GM23248 (cell line): ENCODE measurements around the gene EHMT1. TPM values are rescaled to one million over a fixed set of nuclear protein-coding genes. Genes with fewer than 3 reads are reported as not detected.

ENCODE experiments used
- DNase-seq: peaks from one replicate; pipeline ENCODE4 v3.0.0-alpha.2; 2015
- H2AFZ ChIP-seq: fragments of 200-600 bp; sonication (generic); 2 replicates; pipeline ENCODE4 v1.6.1; 2016; ENCODE audit warnings: antibody characterized with exemption
- H3F3A ChIP-seq: fragments of 200-600 bp; sonication (generic); 2 replicates; pipeline ENCODE4 v1.6.1; 2016; ENCODE audit warnings: mild to moderate bottlenecking, antibody characterized with exemption, mixed run types; ENCODE audit not compliant: insufficient read depth
- H3K27ac ChIP-seq: fragments of 200-600 bp; sonication (generic); 2 replicates; pipeline ENCODE4 v1.5.1; 2016; ENCODE audit warnings: mild to moderate bottlenecking
- H3K27me3 ChIP-seq: fragments of 200-600 bp; sonication (generic); replicated peaks from 2 replicates; pipeline ENCODE4 v1.6.1; 2016; ENCODE audit warnings: mild to moderate bottlenecking; ENCODE audit not compliant: insufficient read depth
- H3K36me3 ChIP-seq: fragments of 200-600 bp; sonication (generic); 2 replicates; pipeline ENCODE4 v1.6.1; 2016; ENCODE audit warnings: low read depth, mild to moderate bottlenecking
- H3K4me1 ChIP-seq: fragments of 200-600 bp; sonication (generic); 2 replicates; pipeline ENCODE4 v1.6.1; 2016; ENCODE audit warnings: mild to moderate bottlenecking; ENCODE audit not compliant: insufficient read depth
- H3K4me2 ChIP-seq: fragments of 200-600 bp; sonication (generic); one replicate; pipeline ENCODE4 v1.6.1; 2016; ENCODE audit warnings: mild to moderate bottlenecking; ENCODE audit not compliant: unreplicated experiment
- H3K4me3 ChIP-seq: fragments of 200-600 bp; sonication (generic); 2 replicates; pipeline ENCODE4 v1.5.1; 2016; ENCODE audit warnings: mild to moderate bottlenecking
- H3K79me2 ChIP-seq: fragments of 200-600 bp; sonication (generic); 2 replicates; pipeline ENCODE4 v1.6.1; 2016; ENCODE audit warnings: mild to moderate bottlenecking; ENCODE audit not compliant: insufficient read depth
- H3K9ac ChIP-seq: fragments of 200-600 bp; sonication (generic); 2 replicates; pipeline ENCODE4 v1.6.1; 2016; ENCODE audit warnings: mild to moderate bottlenecking
- H3K9me2 ChIP-seq: fragments of 200-600 bp; sonication (generic); 2 replicates; pipeline ENCODE4 v1.6.1; 2016; ENCODE audit warnings: mixed run types, mild to moderate bottlenecking, moderate library complexity; ENCODE audit not compliant: insufficient read depth
- H3K9me3 ChIP-seq: fragments of 200-600 bp; sonication (generic); one replicate; pipeline ENCODE4 v1.6.1; 2017; ENCODE audit warnings: low read depth
- H4K20me1 ChIP-seq: fragments of 200-600 bp; sonication (generic); 2 replicates; pipeline ENCODE4 v1.6.0; 2016; ENCODE audit not compliant: insufficient read depth
- EZH2 ChIP-seq: fragments of 200-600 bp; sonication (generic); IDR thresholded peaks from 2 replicates; pipeline ENCODE4 v1.6.1; 2018; ENCODE audit warnings: antibody characterized with exemption, mild to moderate bottlenecking; ENCODE audit not compliant: insufficient read depth, poor library complexity, severe bottlenecking
- EZH2phosphoT487 ChIP-seq: fragments of 200-600 bp; sonication (generic); IDR thresholded peaks from 2 replicates; pipeline ENCODE4 v1.6.1; 2018; ENCODE audit warnings: antibody characterized with exemption, moderate library complexity, mild to moderate bottlenecking, low read depth; ENCODE audit not compliant: insufficient read depth
- WGBS, 2 experiments: methylation state at CpG; one replicate each; pipeline ENCODE4 v1.1.6; 2015 to 2017; ENCODE audit warnings: low lambda C conversion rate in 2 of 2, low coverage in 1 of 2; ENCODE audit errors: missing lambda C conversion rate in 2 of 2; 5-methylcytosine and 5-hydroxymethylcytosine counted together
- in situ Hi-C: fragments of 300-500 bp; cut with MboI; formaldehyde crosslinking; loops from 2 replicates; pipeline ENCODE4 v1.15.0; 2020
- polyA plus RNA-seq: library from polyadenylated mRNA; unstranded; fragments of >200 nt; fragmentation: Nextera tagmentation; extraction: Ambion mirVana; gene quantifications from 2 replicates; pipeline ENCODE4 v1.2.1, GENCODE V29; 2016
- total RNA-seq: library from RNA; depleted of rRNA; stranded (reverse); fragments of >200 nt; shearing (Covaris generic); gene quantifications from 2 replicates; pipeline ENCODE4 v1.2.3, GENCODE V29; 2014

The EHMT1 gene
- total and polyA plus RNA-seq, 2 experiments from 2014 or later = 26.8 to 31.0 TPM

GRCh38 chr9:137615387-137615871 is 3.4 kb upstream of the EHMT1 start:
- Histone ChIP-seq H3K4me2 (no peak overlapping the region), H3K9me2 (no peaks in the 10 kb centered on the region), H3K4me1 (peaks cover 24% of the 10 kb centered on the region), H3K27me3 (no peaks in the 10 kb centered on the region), H3K4me3 (no peak overlapping the region), H4K20me1 (no peaks in the 10 kb centered on the region), H3K79me2 (peaks cover 51% of the 10 kb centered on the region), H3K9ac (no peak overlapping the region), H3K36me3 (no peaks in the 10 kb centered on the region), H3K9me3 (no peaks in the 10 kb centered on the region), H3K27ac (no peak overlapping the region), H3F3A (peaks cover 18% of the 10 kb centered on the region), H2AFZ (no peak overlapping the region)
- in situ Hi-C loops = no loop called here
- DNase-seq = no peak
- TF ChIP-seq EZH2 = no peak
- no peak for TF ChIP-seq EZH2phosphoT487
- WGBS, 2 experiments = 84 to 88% methylated on average over 17 to 19 of the region's 19 CpGs

- 1% methylated on average over 19 to 45 of the region's 58 CpGs for WGBS, 2 experiments
- H3K4me1 ChIP-seq = peaks cover 26% of the 10 kb centered on the region
- H3K9me2 ChIP-seq = no peaks in the 10 kb centered on the region
- peak overlapping the region; percentile 70 for H3K27ac ChIP-seq
- H4K20me1 ChIP-seq = peaks cover 3% of the 10 kb centered on the region; the same call in 1 of the 2 replicates
- no peaks in the 10 kb centered on the region for H3K36me3 ChIP-seq
- H2AFZ ChIP-seq = peak overlapping the region; percentile 80
- peak overlapping the region; percentile 83 for H3K9ac ChIP-seq
- no peaks in the 10 kb centered on the region for H3K9me3 ChIP-seq
- in situ Hi-C loops = no loop called here
- H3K27me3 ChIP-seq = no peaks in the 10 kb centered on the region
- peak overlapping the region; percentile 97 for H3K4me3 ChIP-seq
- TF ChIP-seq EZH2phosphoT487 (no peak), EZH2 (no peak)
- peak; percentile 76 for DNase-seq
- peaks cover 81% of the 10 kb centered on the region for H3K79me2 ChIP-seq
- peak overlapping the region; percentile 94 for H3K4me2 ChIP-seq
- peaks cover 27% of the 10 kb centered on the region for H3F3A ChIP-seq
These were observed 639 bp downstream of the EHMT1 start for GRCh38 chr9:137619240-137620047.

- no peak for DNase-seq
- peaks cover 3% of the 10 kb centered on the region; the same call in 1 of the 2 replicates for H4K20me1 ChIP-seq
These were observed 1.2 kb downstream of the EHMT1 start for GRCh38 chr9:137620048-137620405.

GRCh38 chr9:137620581-137620980 is 1.8 kb downstream of the EHMT1 start:
- 77 to 80% methylated on average over 7 of the region's 7 CpGs for WGBS, 2 experiments
- in situ Hi-C loops = no loop called here

More at GRCh38 chr9:137620048-137620405, 1.2 kb downstream of the EHMT1 start:
- Histone ChIP-seq H3K4me3 (peak overlapping the region; percentile 97), H3K9ac (peak overlapping the region; percentile 83), H3K27me3 (no peaks in the 10 kb centered on the region), H3K9me3 (no peaks in the 10 kb centered on the region), H3K36me3 (no peaks in the 10 kb centered on the region), H3K4me2 (peak overlapping the region; percentile 94), H3K9me2 (no peaks in the 10 kb centered on the region), H2AFZ (peak overlapping the region; percentile 80; the same call in 1 of the 2 replicates), H3F3A (peaks cover 27% of the 10 kb centered on the region), H3K79me2 (peaks cover 87% of the 10 kb centered on the region), H3K4me1 (peaks cover 26% of the 10 kb centered on the region), H3K27ac (peak overlapping the region; percentile 70)
- WGBS, 2 experiments = 62 to 67% methylated on average over 4 of the region's 4 CpGs
- TF ChIP-seq EZH2 = no peak
- TF ChIP-seq EZH2phosphoT487 = no peak
- in situ Hi-C loops = no loop called here

More at GRCh38 chr9:137620581-137620980, 1.8 kb downstream of the EHMT1 start:
- Histone ChIP-seq H3K36me3 (no peaks in the 10 kb centered on the region), H3K4me1 (peaks cover 26% of the 10 kb centered on the region), H4K20me1 (peaks cover 3% of the 10 kb centered on the region; the same call in 1 of the 2 replicates), H3K79me2 (peaks cover 91% of the 10 kb centered on the region), H3K9ac (no peak overlapping the region), H3K9me2 (no peaks in the 10 kb centered on the region), H3K4me3 (peak overlapping the region; percentile 97; the same call in 1 of the 2 replicates), H3K27ac (no peak overlapping the region), H3K4me2 (peak overlapping the region; percentile 94), H3F3A (peaks cover 27% of the 10 kb centered on the region), H3K27me3 (no peaks in the 10 kb centered on the region), H3K9me3 (no peaks in the 10 kb centered on the region), H2AFZ (no peak overlapping the region)
- TF ChIP-seq EZH2phosphoT487 (no peak), EZH2 (no peak)
- no peak for DNase-seq
